ENCODE data around the gene KRTAP5-3. TPM values are rescaled to one million over a fixed set of nuclear protein-coding genes. Genes with fewer than 3 reads are reported as not detected.
A peak's percentile ranks its signal among the peaks of the same experiment; 100 is the strongest.
"Not testable (repeated sequence)": the region's sequence is repeated elsewhere in the genome, so short reads cannot be mapped to it uniquely, and the experiment has no call there.

The KRTAP5-3 gene
- total and polyA plus RNA-seq, 2 of the 8 experiments (the other 6 are each of a cell fraction or from before 2014, with no cell fraction given), result not detected

GRCh38 chr11:1595994-1596575 is 12.2 kb downstream of the KRTAP5-3 start:
- peak overlapping the region; percentile 96; the same call in 1 of the 2 replicates for H2BK12ac ChIP-seq (ENCODE audit: low read depth, low read length)
- H2BK15ac ChIP-seq (ENCODE audit: low read length), result peak overlapping the region; percentile 40; the same call in 1 of the 2 replicates
- H3K79me1 ChIP-seq (ENCODE audit: low read depth, low read length); H2BK120ac ChIP-seq (replicated peaks; ENCODE audit: low read depth, low read length); H3K23me2 ChIP-seq (ENCODE audit: low read depth, low read length); H4K20me1 ChIP-seq (replicated peaks in 1 of 2; ENCODE audit: control insufficient read depth in 1 of 2, insufficient read depth in 2 of 2, low read length in 2 of 2); H3K27me3 ChIP-seq (replicated peaks in 1 of 4; ENCODE audit: control insufficient read depth in 3 of 4, extremely low read depth in 1 of 4, insufficient read depth in 3 of 4, low read length in 3 of 4); H3K56ac ChIP-seq (replicated peaks; ENCODE audit: insufficient read length, low read depth, low read length); DNase-seq (ENCODE audit: low read depth in 1 of 2, low spot score in 2 of 2); H2AK5ac ChIP-seq (ENCODE audit: low read depth, low read length); H3K14ac ChIP-seq (ENCODE audit: insufficient read length); H4K91ac ChIP-seq (replicated peaks; ENCODE audit: insufficient read length, low read length); H3K79me2 ChIP-seq (ENCODE audit: control insufficient read depth in 1 of 2, insufficient read depth in 2 of 2, low read length in 2 of 2); H2BK20ac ChIP-seq (ENCODE audit: low read length); H3K4ac ChIP-seq (replicated peaks; ENCODE audit: insufficient read length, low read depth, low read length); H3K27ac ChIP-seq (ENCODE audit: low read depth, low read length); H3K23ac ChIP-seq (ENCODE audit: insufficient read length); H3K9me3 ChIP-seq (ENCODE audit: insufficient read depth in 2 of 2, low read depth in 1 of 2, low read length in 1 of 2); H3K9ac ChIP-seq (replicated peaks in 1 of 4; ENCODE audit: extremely low read depth in 1 of 4, low read depth in 3 of 4, low read length in 3 of 4); H3K36me3 ChIP-seq (ENCODE audit: control insufficient read depth in 2 of 4, insufficient read depth in 4 of 4, low read length in 3 of 4): not testable (repeated sequence)
- peak; percentile 39 for FAIRE-seq
- peak overlapping the region; percentile 93 for H2AFZ ChIP-seq (ENCODE audit: low read length)
- peak overlapping the region; percentile 37 to 59 for H3K4me2 ChIP-seq (ENCODE audit: insufficient read depth in 1 of 2, low read depth in 2 of 2, low read length in 2 of 2)
- H4K5ac ChIP-seq (ENCODE audit: insufficient read length, low read depth, low read length), result peak overlapping the region; percentile 47
- peak overlapping the region; percentile 41; the same call in 1 of the 2 replicates for H4K8ac ChIP-seq (ENCODE audit: extremely low read depth, insufficient read depth, low read length)
- H3K18ac ChIP-seq (ENCODE audit: extremely low read depth, low read length), result peak overlapping the region; percentile 71; the same call in 1 of the 2 replicates
- POLR2A ChIA-PET (ENCODE audit: partially characterized antibody), result interaction anchor here (0.9 to 1.4 kb wide), 4 partner anchors 22 to 56 kb away, joined by 3 to 6 read pairs (median 4); no protein-coding TSS in a partner anchor
- peak overlapping the region; percentile 44; the same call in 1 of the 2 replicates for H2BK5ac ChIP-seq (ENCODE audit: low read depth, low read length)
- 0 out of 4 replicates have a peak, but pooled peaks of 1 of the 3 experiments have one; percentile 14 for TF ChIP-seq CTCF (IDR thresholded peaks at IDR 0.05; ENCODE audit: control extremely low read depth in 1 of 3, insufficient read depth in 1 of 3, low read depth in 1 of 3, low read length in 3 of 3)
- H3K4me1 ChIP-seq (replicated peaks in 1 of 4; ENCODE audit: control insufficient read depth in 3 of 4, insufficient read depth in 4 of 4, low read length in 3 of 4), result peaks cover 2 to 13% (median 5%) of the 10 kb centered on the region in 4 experiments
- WGBS, 2 experiments (ENCODE audit: extremely low coverage in 1 of 2, insufficient coverage in 1 of 2, insufficient read length in 1 of 2, insufficient replicate concordance in 2 of 2, low coverage in 1 of 2, low lambda C conversion rate in 2 of 2, missing lambda C conversion rate in 1 of 2), result 54% methylated on average over 11 of the region's 11 CpGs; no CpG with 5 or more reads in 1 of the 2 experiments
- 0 out of 8 replicates have a peak overlapping the region, but pooled peaks of 1 of the 4 experiments have one; percentile 10 for H3K4me3 ChIP-seq (ENCODE audit: extremely low read depth in 1 of 4, insufficient read depth in 2 of 4, low read depth in 3 of 4, low read length in 4 of 4)
- CTCF ChIA-PET (ENCODE audit: partially characterized antibody), result interaction anchor here (0.9 to 7.7 kb wide), 27 partner anchors 9 to 1641 kb away, joined by 3 to 95 read pairs (median 5); partner anchors contain the start of gene KRTAP5-5

Measured in H1 (cell line).